IMR-90 (cell line): ENCODE data around the gene ZNF217.
"Not testable (repeated sequence)": the region's sequence is repeated elsewhere in the genome, so short reads cannot be mapped to it uniquely, and the experiment has no call there.

ENCODE experiments used
- BHLHE40 ChIP-seq: fragments of 150-350 bp; IDR thresholded peaks from 2 replicates; pipeline ENCODE4 v1.6.1; 2016; ENCODE audit warnings: mild to moderate bottlenecking, low read depth, low read length
- CEBPB ChIP-seq: IDR thresholded peaks from 2 replicates; pipeline ENCODE4 v1.6.1; 2012; ENCODE audit warnings: low read depth, low read length, improper control_type of control experiment
- CTCF ChIP-seq: conservative IDR thresholded peaks from 2 replicates; pipeline ENCODE4 v1.5.1; 2012; ENCODE audit warnings: mild to moderate bottlenecking, low read depth, low read length, improper control_type of control experiment
- MAZ ChIP-seq: IDR thresholded peaks from 2 replicates; pipeline ENCODE4 v1.6.1; 2012; ENCODE audit warnings: low read depth, mild to moderate bottlenecking, low read length, improper control_type of control experiment, moderate library complexity, borderline replicate concordance
- MXI1 ChIP-seq: IDR thresholded peaks from 2 replicates; pipeline ENCODE4 v1.6.1; 2012; ENCODE audit warnings: low read depth, mild to moderate bottlenecking, low read length, moderate library complexity, borderline replicate concordance
- POLR2A ChIP-seq: IDR thresholded peaks from 2 replicates; pipeline ENCODE4 v1.6.1; 2012; ENCODE audit warnings: mild to moderate bottlenecking, low read depth, low read length
- RAD21 ChIP-seq: IDR thresholded peaks from 2 replicates; pipeline ENCODE4 v1.6.1; 2012; ENCODE audit warnings: low read length, improper control_type of control experiment
- RCOR1 ChIP-seq: IDR thresholded peaks from 2 replicates; pipeline ENCODE4 v1.6.1; 2012; ENCODE audit warnings: mild to moderate bottlenecking, low read length, improper control_type of control experiment; ENCODE audit not compliant: insufficient replicate concordance
- SMC3 ChIP-seq: fragments of 150-350 bp; IDR thresholded peaks from 2 replicates; pipeline ENCODE4 v1.6.1; 2016; ENCODE audit warnings: low read depth, mild to moderate bottlenecking, antibody characterized with exemption, low read length, moderate library complexity
- USF2 ChIP-seq: fragments of 150-350 bp; IDR thresholded peaks from 2 replicates; pipeline ENCODE4 v1.6.1; 2017; ENCODE audit warnings: mild to moderate bottlenecking, antibody characterized with exemption, low read length, low read depth

DNA sequence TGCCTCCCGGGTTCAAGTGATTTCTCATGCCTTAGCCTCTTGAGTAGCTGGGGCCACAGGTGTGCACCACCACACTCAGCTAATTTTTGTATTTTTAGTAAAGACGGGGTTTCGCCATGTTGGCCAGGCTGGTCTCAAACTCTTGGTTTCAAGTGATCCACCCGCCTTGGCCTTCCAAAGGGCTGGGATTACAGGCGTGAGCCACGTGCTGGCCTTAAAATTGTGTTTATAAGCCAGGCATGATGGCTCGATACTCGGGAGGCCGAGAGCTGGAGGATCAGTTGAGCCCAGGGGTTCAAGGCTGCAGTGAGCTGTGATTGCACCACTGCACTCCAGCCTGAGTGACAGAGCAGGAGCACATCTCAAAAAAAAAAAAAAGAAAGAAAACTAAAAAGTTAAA, 27.0 kb downstream of the ZNF217 start:
- TF ChIP-seq POLR2A, CTCF, CEBPB, MAZ, SMC3, BHLHE40, RAD21, RCOR1, USF2, MXI1: not testable (repeated sequence)
